ENCODE data around the gene HS6ST2. TPM values are rescaled to one million over a fixed set of nuclear protein-coding genes. Genes with fewer than 3 reads are reported as not detected.

HS6ST2 gene
- total and polyA plus RNA-seq, 10 of the 15 experiments (the other 5 are each of a cell fraction or from before 2014, with no cell fraction given) = not detected

DNA sequence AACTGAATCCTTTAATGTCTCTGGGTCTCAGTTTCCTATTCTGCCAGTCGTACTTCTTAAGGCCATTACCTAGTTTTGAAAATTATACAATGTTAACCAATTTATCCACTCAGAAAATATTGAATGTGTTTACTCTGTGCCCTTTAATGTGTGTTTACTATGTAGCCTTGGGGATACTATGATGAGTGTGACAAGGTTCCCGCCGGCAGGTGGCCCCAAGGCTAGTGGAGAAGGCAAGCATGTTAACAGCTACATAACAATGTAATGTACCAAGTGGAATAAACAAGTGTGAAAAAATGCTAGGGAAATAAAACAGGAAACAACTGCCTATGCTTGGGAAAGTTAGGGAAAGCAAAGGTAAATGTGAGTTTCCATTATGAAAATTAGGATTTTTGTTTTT is 282.3 kb downstream of the HS6ST2 start:
- no peak overlapping the region for H3K4me3 ChIP-seq
- no peaks in the 10 kb centered on the region; the same call in 2 of the 3 replicates for H3K9me3 ChIP-seq (replicated peaks; ENCODE audit: control insufficient read depth, insufficient read depth, low read length)
- H3K79me2 ChIP-seq (ENCODE audit: control insufficient read depth, insufficient read depth, low read length) = no peaks in the 10 kb centered on the region
- intact Hi-C loops (cut with micrococcal nuclease; ENCODE audit: unreplicated experiment) (no loop called here), in situ Hi-C loops (cut with MboI) (no loop called here)
- SMC1A ChIA-PET (ENCODE audit: uncharacterized antibody, unreplicated experiment) = no interaction called here
- H3K4me2 ChIP-seq (ENCODE audit: control insufficient read depth, insufficient read depth) = no peak overlapping the region
- BruUV-seq (replicated peaks) = no TSS peak
- WGBS (ENCODE audit: insufficient coverage, insufficient replicate concordance, low lambda C conversion rate, missing lambda C conversion rate) = 63% methylated on average over 3 of the region's 3 CpGs
- RAD21 ChIA-PET (ENCODE audit: unreplicated experiment) = no interaction called here
- no peak overlapping the region for H3K27ac ChIP-seq (ENCODE audit: control insufficient read depth, insufficient read depth)
- ATAC-seq (no peak), FAIRE-seq (no peak), DNase-seq (ENCODE audit: low read depth, low spot score) (no peak)
- no peaks in the 10 kb centered on the region; a peak in 2 of 4 replicates for H3K27me3 ChIP-seq (replicated peaks in 1 of 2; ENCODE audit: control insufficient read depth in 2 of 2, insufficient read depth in 2 of 2, low read length in 1 of 2)
- POLR2A ChIA-PET = no interaction called here
- TF ChIP-seq NFYA (IDR thresholded peaks at IDR 0.05; ENCODE audit: borderline replicate concordance, low read depth, low read length) = no peak
- TF ChIP-seq, protein P1, sequence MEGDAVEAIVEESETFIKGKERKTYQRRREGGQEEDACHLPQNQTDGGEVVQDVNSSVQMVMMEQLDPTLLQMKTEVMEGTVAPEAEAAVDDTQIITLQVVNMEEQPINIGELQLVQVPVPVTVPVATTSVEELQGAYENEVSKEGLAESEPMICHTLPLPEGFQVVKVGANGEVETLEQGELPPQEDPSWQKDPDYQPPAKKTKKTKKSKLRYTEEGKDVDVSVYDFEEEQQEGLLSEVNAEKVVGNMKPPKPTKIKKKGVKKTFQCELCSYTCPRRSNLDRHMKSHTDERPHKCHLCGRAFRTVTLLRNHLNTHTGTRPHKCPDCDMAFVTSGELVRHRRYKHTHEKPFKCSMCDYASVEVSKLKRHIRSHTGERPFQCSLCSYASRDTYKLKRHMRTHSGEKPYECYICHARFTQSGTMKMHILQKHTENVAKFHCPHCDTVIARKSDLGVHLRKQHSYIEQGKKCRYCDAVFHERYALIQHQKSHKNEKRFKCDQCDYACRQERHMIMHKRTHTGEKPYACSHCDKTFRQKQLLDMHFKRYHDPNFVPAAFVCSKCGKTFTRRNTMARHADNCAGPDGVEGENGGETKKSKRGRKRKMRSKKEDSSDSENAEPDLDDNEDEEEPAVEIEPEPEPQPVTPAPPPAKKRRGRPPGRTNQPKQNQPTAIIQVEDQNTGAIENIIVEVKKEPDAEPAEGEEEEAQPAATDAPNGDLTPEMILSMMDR (IDR thresholded peaks at IDR 0.05 in 2 of 3, conservative IDR thresholded peaks at IDR 0.05 in 1 of 3; ENCODE audit: control insufficient read depth in 2 of 3, extremely low read depth in 1 of 3, insufficient read depth in 1 of 3, low read depth in 3 of 3, low read length in 3 of 3) = no peak
- TF ChIP-seq PML (IDR thresholded peaks at IDR 0.05; ENCODE audit: low read length) = no peak
- no peak for TF ChIP-seq CBX3 (IDR thresholded peaks at IDR 0.05; ENCODE audit: borderline replicate concordance, low read depth)
- TF ChIP-seq RFX5 (IDR thresholded peaks at IDR 0.05; ENCODE audit: low read depth, low read length) = no peak
- no peak for TF ChIP-seq GATAD2B (conservative IDR thresholded peaks at IDR 0.05; ENCODE audit: low read depth)
- TF ChIP-seq MXI1 (IDR thresholded peaks at IDR 0.05; ENCODE audit: low read depth, low read length) = no peak
- TF ChIP-seq PAX8 (IDR thresholded peaks at IDR 0.05) = no peak
- no peak for TF ChIP-seq SUZ12 (IDR thresholded peaks at IDR 0.05; ENCODE audit: unreplicated experiment)
- no peak for TF ChIP-seq BRCA1 (IDR thresholded peaks at IDR 0.05; ENCODE audit: low read depth, low read length)
- no peak for TF ChIP-seq SIX5 (IDR thresholded peaks at IDR 0.05; ENCODE audit: low read depth, low read length, severe bottlenecking)
- TF ChIP-seq EP300 (IDR thresholded peaks at IDR 0.05; ENCODE audit: borderline replicate concordance in 1 of 2, control insufficient read depth in 1 of 2, low read depth in 2 of 2, low read length in 2 of 2) = no peak
- TF ChIP-seq HDGF (IDR thresholded peaks at IDR 0.05) = no peak
- no peak for TF ChIP-seq JUND (IDR thresholded peaks at IDR 0.05; ENCODE audit: low read depth, low read length)
- TF ChIP-seq STAT1 (conservative IDR thresholded peaks at IDR 0.05) = no peak
- TF ChIP-seq, protein P2, sequence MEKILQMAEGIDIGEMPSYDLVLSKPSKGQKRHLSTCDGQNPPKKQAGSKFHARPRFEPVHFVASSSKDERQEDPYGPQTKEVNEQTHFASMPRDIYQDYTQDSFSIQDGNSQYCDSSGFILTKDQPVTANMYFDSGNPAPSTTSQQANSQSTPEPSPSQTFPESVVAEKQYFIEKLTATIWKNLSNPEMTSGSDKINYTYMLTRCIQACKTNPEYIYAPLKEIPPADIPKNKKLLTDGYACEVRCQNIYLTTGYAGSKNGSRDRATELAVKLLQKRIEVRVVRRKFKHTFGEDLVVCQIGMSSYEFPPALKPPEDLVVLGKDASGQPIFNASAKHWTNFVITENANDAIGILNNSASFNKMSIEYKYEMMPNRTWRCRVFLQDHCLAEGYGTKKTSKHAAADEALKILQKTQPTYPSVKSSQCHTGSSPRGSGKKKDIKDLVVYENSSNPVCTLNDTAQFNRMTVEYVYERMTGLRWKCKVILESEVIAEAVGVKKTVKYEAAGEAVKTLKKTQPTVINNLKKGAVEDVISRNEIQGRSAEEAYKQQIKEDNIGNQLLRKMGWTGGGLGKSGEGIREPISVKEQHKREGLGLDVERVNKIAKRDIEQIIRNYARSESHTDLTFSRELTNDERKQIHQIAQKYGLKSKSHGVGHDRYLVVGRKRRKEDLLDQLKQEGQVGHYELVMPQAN (conservative IDR thresholded peaks at IDR 0.05) = no peak
- TF ChIP-seq MYC (IDR thresholded peaks at IDR 0.05; ENCODE audit: insufficient read depth, insufficient read length, insufficient replicate concordance, low read length, severe bottlenecking) = no peak
- no peak for TF ChIP-seq IKZF2 (IDR thresholded peaks at IDR 0.05)
- H2AFZ ChIP-seq (ENCODE audit: control insufficient read depth, low read depth, low read length) = no peak overlapping the region
- CTCF ChIA-PET = no interaction called here
- H3K9ac ChIP-seq (ENCODE audit: control insufficient read depth, insufficient read depth, low read length) = no peak overlapping the region
- H3K4me1 ChIP-seq (ENCODE audit: control insufficient read depth, insufficient read depth, low read length) = no peaks in the 10 kb centered on the region
- H3K36me3 ChIP-seq (ENCODE audit: control insufficient read depth in 2 of 2, insufficient read depth in 2 of 2, low read length in 1 of 2) = no peaks in the 10 kb centered on the region
- no peaks in the 10 kb centered on the region for H4K20me1 ChIP-seq (ENCODE audit: control insufficient read depth, insufficient read depth)

Measured in GM12878 (cell line).